Fibroblast of the conjunctiva (primary cell): ENCODE data around the gene TC2N.
"Not testable (repeated sequence)": the region's sequence is repeated elsewhere in the genome, so short reads cannot be mapped to it uniquely, and the experiment has no call there.

Experiments
- DNase-seq: peaks from one replicate; pipeline ENCODE4 v3.0.0-alpha.2; 2010; ENCODE audit warnings: low read depth

The TC2N gene

DNA sequence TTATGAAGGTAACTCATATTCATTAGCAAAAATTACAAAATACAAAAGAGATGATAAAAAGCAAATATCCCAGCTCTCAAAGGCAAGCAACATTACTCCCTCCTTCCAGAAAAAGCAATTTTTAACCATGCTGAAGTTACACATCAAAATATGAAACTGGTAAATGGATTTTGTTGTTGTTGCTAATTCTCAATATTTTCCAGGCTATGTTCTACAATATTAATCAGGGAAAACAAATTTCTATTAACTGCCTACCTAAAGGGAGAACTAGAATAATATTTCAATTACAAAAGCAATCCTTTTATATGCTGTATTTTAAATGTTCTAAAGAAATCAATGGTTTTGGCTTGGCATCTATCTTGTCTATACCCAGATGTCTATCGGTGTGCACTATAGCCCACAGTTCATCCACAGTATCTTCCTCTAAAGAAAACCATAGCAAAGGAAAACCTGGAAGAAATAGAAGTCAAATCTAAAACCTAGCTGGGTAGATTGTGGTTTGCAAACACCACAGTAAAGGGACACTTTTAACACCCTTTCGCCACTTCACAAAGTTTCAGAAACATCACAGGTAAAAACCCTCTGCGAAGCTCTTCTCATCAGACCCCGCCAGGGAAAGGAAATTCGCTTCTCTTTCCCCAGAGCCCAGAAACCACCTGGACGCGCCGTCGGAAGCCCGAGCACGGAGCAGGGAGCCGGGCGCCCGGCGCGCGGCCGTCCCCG, 32.0 kb downstream of the TC2N start:
- DNase-seq: no peak

DNA sequence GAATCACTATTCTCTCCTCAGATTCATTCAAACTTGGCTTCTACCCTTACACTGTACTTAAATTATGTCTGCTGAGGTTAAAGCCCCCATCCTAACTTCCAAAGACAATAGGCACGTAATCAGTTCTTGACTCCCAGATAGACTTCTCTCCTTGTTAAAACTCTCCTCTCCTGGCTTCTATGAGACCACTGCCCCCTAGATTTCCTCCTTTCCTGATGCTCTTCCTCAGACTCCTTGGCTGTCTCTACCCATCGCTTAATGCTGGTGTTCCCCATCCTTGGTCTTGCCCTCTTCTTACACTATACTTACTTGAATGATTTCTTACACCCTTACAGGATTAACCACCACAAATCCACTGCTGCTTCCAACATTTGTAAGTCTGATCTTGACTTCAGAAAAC, 32.8 kb downstream of the TC2N start:
- no peak for DNase-seq

DNA sequence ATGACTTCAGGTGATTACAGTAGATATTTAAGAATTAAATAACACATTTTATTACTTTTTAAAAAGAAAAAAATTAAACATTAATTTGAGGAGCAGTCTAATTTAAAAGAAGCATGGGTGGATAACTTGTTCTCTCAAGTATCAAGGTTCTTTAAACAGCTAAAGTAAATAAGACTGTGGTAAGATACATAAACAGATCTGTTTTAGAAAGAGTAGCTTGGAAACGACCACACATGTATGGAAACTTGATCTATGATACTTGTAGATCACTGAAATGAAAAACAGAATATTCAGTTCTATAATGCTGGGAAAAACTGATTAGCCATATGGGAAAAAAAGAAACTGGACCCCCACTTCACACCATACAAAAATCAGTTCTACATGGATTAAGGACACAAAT, 36.0 kb downstream of the TC2N start:
- DNase-seq: no peak

DNA sequence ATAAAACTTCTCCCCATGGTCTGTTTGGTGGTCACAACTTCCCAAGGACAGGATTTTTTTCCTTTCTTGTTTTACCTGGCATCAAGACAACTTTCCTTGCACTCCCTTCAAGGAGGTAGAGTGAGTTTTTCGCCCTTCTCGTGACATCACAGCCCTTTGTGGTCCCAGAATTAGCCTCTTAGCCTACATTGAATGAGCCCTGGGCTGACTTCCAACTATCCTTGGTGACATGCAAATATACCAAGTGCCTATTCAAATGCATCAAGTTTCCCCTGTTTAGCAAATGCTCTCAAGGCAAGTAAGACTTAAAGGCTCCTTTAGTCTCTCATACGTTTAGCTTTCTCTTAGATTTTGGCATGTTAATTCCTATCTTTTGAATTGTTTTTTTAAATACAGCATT, 36.6 kb downstream of the TC2N start:
- DNase-seq: no peak

- no peak for DNase-seq
Observed at GRCh38 chr14:91829511-91829910, 37.8 kb downstream of the TC2N start.

- no peak for DNase-seq
Observed at GRCh38 chr14:91827746-91828145, 39.6 kb downstream of the TC2N start.

DNA sequence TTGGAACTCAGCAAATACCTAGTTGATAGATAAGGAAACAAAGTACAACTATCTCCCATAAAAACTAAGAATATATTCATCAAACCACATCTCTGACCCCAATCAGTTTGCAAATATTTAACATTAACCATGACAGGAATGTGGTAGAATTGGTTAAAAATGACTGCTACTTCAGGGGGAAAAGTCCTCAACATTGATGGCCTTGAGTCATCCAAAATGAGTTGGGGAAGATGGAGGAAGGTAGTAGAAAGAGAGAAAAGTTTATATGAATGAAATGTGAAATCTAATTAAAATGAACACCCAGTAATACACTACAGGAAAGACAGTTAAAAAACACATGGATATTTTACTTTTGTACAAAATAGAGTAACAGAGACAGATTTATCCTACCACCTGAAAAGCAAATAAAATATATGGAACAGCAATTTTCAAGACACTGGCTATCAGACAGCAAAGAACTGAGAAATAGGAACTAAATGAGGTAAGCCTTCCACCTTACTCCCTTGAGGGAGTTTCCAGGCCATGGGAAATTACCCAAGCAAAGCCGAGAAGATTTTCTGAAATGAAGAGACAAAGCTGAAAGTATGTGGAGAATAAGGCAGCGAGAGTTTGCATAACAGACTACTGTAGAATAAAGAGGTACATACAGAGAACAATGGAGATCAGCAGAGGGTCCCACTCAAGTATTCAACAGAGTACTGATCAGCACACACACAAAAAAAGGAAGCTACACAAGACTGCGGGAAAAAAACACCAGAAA, 49.6 kb downstream of the TC2N start:
- no peak for DNase-seq

GRCh38 chr14:91814317-91814716, 53.0 kb downstream of the TC2N start:
- DNase-seq: no peak

DNA sequence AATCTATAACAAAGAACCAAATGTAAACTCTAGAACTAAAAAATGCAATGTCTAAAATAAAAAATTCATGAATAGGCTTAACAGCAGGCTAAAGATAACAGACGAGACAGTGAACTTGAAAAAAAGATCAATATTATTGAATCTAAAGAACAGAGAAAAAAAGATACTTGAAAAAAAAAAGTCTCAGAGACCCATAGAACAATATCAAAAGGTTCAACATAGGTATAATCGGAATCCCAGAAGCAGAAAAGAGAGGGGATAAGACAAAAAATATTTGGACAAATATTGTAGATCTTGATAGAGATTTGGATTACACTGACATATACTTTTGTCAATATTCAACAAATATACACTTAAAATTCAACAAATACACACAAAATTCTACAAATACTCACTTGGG, 56.6 kb downstream of the TC2N start:
- DNase-seq: no peak

DNA sequence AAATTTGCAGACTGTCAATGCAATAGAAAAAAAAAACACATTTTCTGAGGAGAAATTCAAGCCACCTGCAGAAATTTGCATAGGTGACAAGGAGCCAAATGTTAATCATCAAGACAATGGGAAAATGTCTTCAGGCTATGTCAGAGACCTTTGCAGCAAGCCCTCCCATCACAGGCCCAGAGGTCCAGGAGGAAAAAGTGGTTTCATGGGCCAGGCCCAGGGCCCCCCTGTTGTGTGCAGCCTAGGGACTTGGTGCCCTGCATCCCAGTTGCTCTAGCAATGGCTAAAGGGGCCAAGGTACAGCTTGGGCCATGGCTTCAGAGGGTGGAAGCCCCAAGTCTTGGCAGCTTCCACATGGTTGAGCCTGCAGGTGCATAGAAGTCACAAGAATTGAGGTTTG, 60.6 kb downstream of the TC2N start:
- DNase-seq: no peak

- DNase-seq: not testable (repeated sequence)
Observed at GRCh38 chr14:91806094-91806493, 61.2 kb downstream of the TC2N start.

DNA sequence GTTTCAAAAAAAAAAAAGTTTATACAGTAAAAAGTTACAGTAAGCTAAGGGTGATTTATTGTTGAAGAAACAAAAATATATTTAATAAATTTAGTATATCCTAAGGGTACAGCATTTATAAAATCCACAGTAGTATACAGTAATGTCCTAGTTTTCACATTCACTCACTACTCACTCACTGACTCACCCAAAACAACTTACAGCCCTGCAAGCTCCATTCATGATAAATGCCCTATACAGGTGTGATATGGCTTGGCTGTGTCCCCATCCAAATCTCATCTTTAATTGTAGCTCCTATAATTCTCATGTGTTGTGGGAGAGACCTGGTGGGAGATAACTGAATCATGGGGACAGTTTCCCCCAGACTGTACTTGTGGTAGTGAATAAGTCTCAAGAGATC, 61.7 kb downstream of the TC2N start:
- no peak for DNase-seq

GRCh38 chr14:91801358-91801757, 66.0 kb downstream of the TC2N start:
- no peak for DNase-seq

DNA sequence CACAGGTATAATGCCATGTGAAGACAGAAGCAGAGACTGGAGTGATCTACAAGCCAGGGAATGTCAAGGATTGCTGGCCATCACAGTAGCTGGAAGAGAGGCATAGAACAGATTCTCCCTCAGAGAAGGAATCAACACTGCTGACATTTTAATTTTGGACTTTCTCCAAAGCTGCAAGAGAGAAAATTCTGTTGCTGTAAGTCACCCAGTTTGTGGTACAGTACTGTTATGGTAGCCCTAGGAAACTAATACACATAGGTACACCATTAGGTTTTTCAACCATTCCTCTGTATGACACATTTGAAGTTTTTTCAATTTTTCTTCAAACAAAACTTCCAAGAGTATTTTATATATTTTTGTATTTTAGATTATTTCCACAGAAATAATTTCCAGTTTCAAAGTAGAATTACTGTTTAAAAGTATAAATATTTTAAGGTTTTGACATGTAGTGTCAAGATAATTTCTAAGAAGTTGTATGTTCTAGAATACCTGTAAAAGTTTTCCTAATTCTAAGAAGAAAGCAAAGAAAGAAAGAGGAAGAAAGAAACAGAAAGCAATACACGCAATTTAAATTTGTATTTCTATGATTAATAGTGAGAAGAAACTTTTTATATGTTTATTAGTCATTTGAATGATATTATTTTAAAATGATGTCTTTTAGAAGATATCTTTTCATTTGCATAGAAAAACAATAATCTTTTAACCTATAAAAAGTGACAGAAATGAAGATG, 70.6 kb downstream of the TC2N start:
- DNase-seq: no peak

GRCh38 chr14:91793704-91794103, 73.6 kb downstream of the TC2N start:
- no peak for DNase-seq

DNA sequence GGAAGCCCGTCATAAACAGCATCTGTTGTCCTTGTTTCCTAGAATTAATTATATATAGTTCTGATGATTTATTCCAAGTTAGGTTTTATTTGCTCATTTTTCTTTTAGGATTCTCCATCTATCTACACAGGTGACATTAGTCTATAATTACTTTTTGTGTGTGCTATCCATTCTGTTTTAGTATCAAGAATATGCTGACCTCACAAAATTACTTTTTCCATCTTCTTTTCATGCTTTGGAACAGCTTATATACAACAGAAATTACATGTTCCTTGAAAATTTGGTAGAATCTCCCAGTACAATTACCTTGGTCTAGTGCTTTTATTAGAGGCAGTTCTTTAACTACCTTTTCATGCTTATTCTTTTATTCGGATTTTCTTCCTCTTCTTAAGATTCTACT, 81.1 kb downstream of the TC2N start:
- no peak for DNase-seq

DNA sequence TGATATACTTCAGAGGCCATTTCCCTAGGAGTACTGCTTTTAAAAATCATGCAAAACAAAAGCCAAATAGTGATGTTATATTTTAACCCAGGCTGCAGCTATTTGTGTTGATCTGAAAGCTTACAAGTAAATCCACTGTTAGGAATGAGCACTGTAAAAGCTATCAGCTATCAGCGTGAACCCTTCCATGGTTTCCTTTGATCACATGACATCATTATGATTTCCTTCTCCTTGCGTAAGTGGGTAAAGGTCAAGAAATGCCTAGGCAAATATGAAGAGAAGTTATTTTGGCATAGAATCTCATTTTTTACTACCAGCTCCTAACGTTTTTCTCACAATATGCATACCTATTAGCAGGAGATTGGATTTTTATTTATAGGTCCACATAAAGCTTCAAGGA, 86.9 kb downstream of the TC2N start:
- DNase-seq: no peak

DNA sequence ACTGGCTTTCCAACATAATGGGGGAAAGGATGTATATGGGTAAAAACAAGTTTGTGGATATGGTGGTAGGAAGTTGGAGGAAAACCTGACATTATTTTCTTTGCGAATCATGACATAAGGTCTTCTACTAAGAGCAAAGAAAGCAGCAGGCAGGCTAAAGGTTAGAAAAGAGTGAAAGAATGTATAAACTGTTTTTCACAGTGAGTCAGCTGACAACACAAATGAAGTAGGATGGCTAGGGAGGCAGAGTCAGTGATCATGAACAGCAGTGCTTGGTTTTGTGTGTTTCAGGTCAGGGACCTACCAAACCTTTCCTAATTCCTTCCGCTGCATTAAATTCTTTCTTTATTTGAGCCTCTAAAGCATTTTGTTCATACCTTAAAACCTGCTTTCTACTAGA, 89.1 kb downstream of the TC2N start:
- no peak for DNase-seq

DNA sequence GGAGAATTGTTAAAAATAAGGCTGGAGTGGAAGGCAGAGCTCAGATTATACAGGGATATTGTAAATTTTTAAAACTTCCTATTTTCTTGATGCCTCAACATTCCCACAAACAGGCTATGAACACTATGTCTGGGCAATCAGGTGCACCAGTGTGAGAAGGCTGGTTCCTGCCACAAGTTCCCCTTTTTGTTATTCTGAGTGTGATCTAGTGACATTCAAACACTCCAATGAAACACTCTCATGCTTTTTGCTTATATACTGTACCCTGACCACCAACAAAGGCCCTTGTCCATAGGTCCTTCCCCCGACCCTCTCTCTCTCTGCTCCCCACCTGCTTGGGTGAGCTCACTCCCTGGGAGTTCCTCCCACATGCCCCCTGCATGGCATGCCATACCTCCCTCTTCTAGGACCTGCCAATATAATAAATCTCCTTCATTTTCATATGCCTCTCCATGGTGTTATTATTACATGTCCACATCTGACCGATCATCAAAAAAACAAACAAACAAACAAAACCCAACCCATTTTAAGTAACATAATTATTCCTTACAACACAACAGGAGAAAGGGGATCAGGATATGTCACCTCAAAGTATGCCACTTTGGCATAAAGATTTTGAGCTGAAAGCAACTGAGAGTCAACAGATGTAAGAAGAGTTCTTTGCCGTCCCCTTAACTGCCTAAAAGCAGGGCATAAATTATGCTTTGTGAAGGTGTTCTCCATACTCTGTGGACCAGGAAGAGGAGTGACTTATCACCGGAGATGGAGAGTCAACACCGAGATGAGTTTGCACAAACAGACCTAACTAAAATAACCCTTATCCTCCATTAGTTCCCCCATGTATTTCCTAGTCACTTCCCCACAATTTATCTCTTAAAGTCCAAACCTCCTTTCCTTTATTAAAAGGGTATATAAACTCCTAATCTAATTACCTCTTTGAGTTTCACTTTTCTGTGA, 92.9 kb downstream of the TC2N start:
- DNase-seq: no peak

- no peak for DNase-seq
Observed at GRCh38 chr14:91770185-91770584, 97.2 kb downstream of the TC2N start.

GRCh38 chr14:91755570-91756295, 111.6 kb downstream of the TC2N start:
- no peak for DNase-seq
